ENCODE measurements around the gene FBXO38. TPM values are rescaled to one million over a fixed set of nuclear protein-coding genes. Genes with fewer than 3 reads are reported as not detected.
"Not testable (repeated sequence)": the region's sequence is repeated elsewhere in the genome, so short reads cannot be mapped to it uniquely, and the experiment has no call there.

The FBXO38 gene
- total RNA-seq, 1 donor from 2014 or later = 64.6 TPM

DNA sequence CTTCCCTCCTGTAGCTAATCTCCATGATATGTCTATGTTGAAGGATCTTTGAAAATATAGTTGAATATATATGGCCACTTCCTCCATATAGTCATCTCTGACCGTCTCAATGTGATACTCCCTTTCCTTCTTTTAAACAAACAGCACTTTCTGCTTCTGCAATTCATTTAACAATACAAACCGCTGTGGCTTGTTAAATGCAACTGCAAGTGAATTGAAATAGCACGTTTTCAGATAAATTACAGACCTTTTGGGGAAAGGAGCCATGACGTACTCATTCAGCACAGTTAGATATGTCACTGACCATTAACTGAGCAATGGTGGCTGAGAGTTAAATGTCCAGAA is 82.5 kb downstream of the FBXO38 start:
- no peak for TF ChIP-seq CTCF (IDR thresholded peaks at IDR 0.05)
- no peak for TF ChIP-seq EZH2 (IDR thresholded peaks at IDR 0.05)
- no peak for TF ChIP-seq EZH2phosphoT487 (IDR thresholded peaks at IDR 0.05)
- Mint-ChIP-seq H3K9me3 (no peaks in the 10 kb centered on the region), H3K4me3 (no peak overlapping the region), H3K36me3 (no peaks in the 10 kb centered on the region), H3K27ac (no peak overlapping the region), H3K4me1 (no peaks in the 10 kb centered on the region), H3K27me3 (ENCODE audit: insufficient read depth, low read depth) (no peaks in the 10 kb centered on the region)
- no peaks in the 10 kb centered on the region for H3K27me3 ChIP-seq
- no peaks in the 10 kb centered on the region for H3K79me2 ChIP-seq (ENCODE audit: low read depth)
- no peaks in the 10 kb centered on the region for H3K36me3 ChIP-seq
- no peak overlapping the region for H3K27ac ChIP-seq
- H4K20me1 ChIP-seq (ENCODE audit: low read depth) = no peaks in the 10 kb centered on the region
- H3K4me3 ChIP-seq = no peak overlapping the region
- H3K4me1 ChIP-seq = no peaks in the 10 kb centered on the region
- no peak overlapping the region for H2AFZ ChIP-seq (replicated peaks)
- DNase-seq (ENCODE audit: low spot score) = no peak
- no peak overlapping the region for H3K4me2 ChIP-seq
- H3K9me3 ChIP-seq (ENCODE audit: low read depth) = no peaks in the 10 kb centered on the region
- H3K9ac ChIP-seq = no peak overlapping the region
- H3F3A ChIP-seq (ENCODE audit: low read depth) = no peaks in the 10 kb centered on the region

DNA sequence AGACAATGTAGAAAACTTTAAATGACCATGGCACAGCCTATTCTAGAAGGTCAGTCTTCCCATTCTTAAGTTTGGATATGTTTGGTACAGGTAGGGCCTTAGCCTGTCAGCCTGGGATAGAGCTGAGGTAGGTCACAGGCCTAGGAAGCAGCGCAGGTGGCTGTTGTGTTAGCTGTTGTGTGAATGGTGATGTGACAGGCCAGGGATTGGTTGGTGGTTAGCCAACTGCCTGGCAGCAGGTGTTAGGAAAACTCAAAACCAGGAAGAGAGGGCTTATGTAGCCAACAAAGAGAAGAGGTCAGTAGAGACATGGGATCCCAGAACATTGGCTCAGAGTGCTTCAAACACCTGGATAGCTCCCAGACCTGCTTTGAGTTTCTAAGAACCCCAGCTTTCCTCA is 84.2 kb downstream of the FBXO38 start:
- H3F3A ChIP-seq (ENCODE audit: low read depth) = no peaks in the 10 kb centered on the region
- H3K9me3 Mint-ChIP-seq = no peaks in the 10 kb centered on the region
- H3K36me3 Mint-ChIP-seq = no peaks in the 10 kb centered on the region

GRCh38 chr5:148468746-148469145 is 85.0 kb downstream of the FBXO38 start:
- not testable (repeated sequence) for H3K9me3 ChIP-seq (ENCODE audit: low read depth); H3K27me3 Mint-ChIP-seq (ENCODE audit: insufficient read depth, low read depth); H4K20me1 ChIP-seq (ENCODE audit: low read depth); H3F3A ChIP-seq (ENCODE audit: low read depth); H3K4me1 Mint-ChIP-seq; H3K36me3 ChIP-seq; H2AFZ ChIP-seq (replicated peaks); H3K27ac Mint-ChIP-seq; DNase-seq (ENCODE audit: low spot score); H3K4me3 Mint-ChIP-seq; H3K4me3 ChIP-seq; H3K36me3 Mint-ChIP-seq; H3K27ac ChIP-seq; H3K9me3 Mint-ChIP-seq; H3K4me2 ChIP-seq; H3K4me1 ChIP-seq; H3K27me3 ChIP-seq; H3K9ac ChIP-seq; H3K79me2 ChIP-seq (ENCODE audit: low read depth)

More for the DNA sequence above, 84.2 kb downstream of the FBXO38 start:
- Mint-ChIP-seq H3K27ac (no peak overlapping the region), H3K4me1 (no peaks in the 10 kb centered on the region), H3K27me3 (ENCODE audit: insufficient read depth, low read depth) (no peaks in the 10 kb centered on the region), H3K4me3 (no peak overlapping the region)
- Histone ChIP-seq H3K9me3 (ENCODE audit: low read depth) (no peaks in the 10 kb centered on the region), H3K9ac (no peak overlapping the region), H3K36me3 (no peaks in the 10 kb centered on the region), H3K79me2 (ENCODE audit: low read depth) (no peaks in the 10 kb centered on the region), H3K4me2 (no peak overlapping the region), H3K27me3 (no peaks in the 10 kb centered on the region), H2AFZ (replicated peaks) (no peak overlapping the region), H3K4me1 (no peaks in the 10 kb centered on the region), H3K27ac (no peak overlapping the region), H4K20me1 (ENCODE audit: low read depth) (no peaks in the 10 kb centered on the region), H3K4me3 (no peak overlapping the region)
- TF ChIP-seq CTCF (IDR thresholded peaks at IDR 0.05) (no peak), EZH2 (IDR thresholded peaks at IDR 0.05) (no peak), EZH2phosphoT487 (IDR thresholded peaks at IDR 0.05) (no peak)
- no peak for DNase-seq (ENCODE audit: low spot score)

GRCh38 chr5:148469501-148469935 is 85.8 kb downstream of the FBXO38 start:
- H3K4me1 ChIP-seq = no peaks in the 10 kb centered on the region
- no peak overlapping the region for H3K27ac ChIP-seq
- no peaks in the 10 kb centered on the region for H3K27me3 ChIP-seq
- H2AFZ ChIP-seq (replicated peaks) = no peak overlapping the region
- H3K36me3 ChIP-seq = no peaks in the 10 kb centered on the region
- TF ChIP-seq EZH2phosphoT487 (IDR thresholded peaks at IDR 0.05) (no peak), CTCF (IDR thresholded peaks at IDR 0.05) (no peak), EZH2 (IDR thresholded peaks at IDR 0.05) (no peak)
- H3K4me1 Mint-ChIP-seq = no peaks in the 10 kb centered on the region
- no peaks in the 10 kb centered on the region for H3K27me3 Mint-ChIP-seq (ENCODE audit: insufficient read depth, low read depth)
- no peak overlapping the region for H3K9ac ChIP-seq
- no peak overlapping the region for H3K4me3 Mint-ChIP-seq
- no peak overlapping the region for H3K27ac Mint-ChIP-seq
- H4K20me1 ChIP-seq (ENCODE audit: low read depth) = no peaks in the 10 kb centered on the region
- no peaks in the 10 kb centered on the region for H3K9me3 Mint-ChIP-seq
- H3F3A ChIP-seq (ENCODE audit: low read depth) = no peaks in the 10 kb centered on the region
- no peaks in the 10 kb centered on the region for H3K9me3 ChIP-seq (ENCODE audit: low read depth)
- no peaks in the 10 kb centered on the region for H3K79me2 ChIP-seq (ENCODE audit: low read depth)
- no peak overlapping the region for H3K4me3 ChIP-seq
- no peak overlapping the region for H3K4me2 ChIP-seq
- H3K36me3 Mint-ChIP-seq = no peaks in the 10 kb centered on the region
- no peak for DNase-seq (ENCODE audit: low spot score)
